GM12873 (cell line): ENCODE results near the gene SHCBP1.

Source experiments
- TF ChIP-seq, protein P1 (sequence below): IDR thresholded peaks from 2 replicates; pipeline ENCODE4 v1.5.1; 2012; ENCODE audit warnings: low read depth, mild to moderate bottlenecking, moderate library complexity, low read length, control low read depth; ENCODE audit not compliant: insufficient read depth; ENCODE audit errors: missing control alignments

Gene SHCBP1

GRCh38 chr16:46562979-46563378 lies 58.2 kb downstream of the SHCBP1 start:
- TF ChIP-seq, protein P1, sequence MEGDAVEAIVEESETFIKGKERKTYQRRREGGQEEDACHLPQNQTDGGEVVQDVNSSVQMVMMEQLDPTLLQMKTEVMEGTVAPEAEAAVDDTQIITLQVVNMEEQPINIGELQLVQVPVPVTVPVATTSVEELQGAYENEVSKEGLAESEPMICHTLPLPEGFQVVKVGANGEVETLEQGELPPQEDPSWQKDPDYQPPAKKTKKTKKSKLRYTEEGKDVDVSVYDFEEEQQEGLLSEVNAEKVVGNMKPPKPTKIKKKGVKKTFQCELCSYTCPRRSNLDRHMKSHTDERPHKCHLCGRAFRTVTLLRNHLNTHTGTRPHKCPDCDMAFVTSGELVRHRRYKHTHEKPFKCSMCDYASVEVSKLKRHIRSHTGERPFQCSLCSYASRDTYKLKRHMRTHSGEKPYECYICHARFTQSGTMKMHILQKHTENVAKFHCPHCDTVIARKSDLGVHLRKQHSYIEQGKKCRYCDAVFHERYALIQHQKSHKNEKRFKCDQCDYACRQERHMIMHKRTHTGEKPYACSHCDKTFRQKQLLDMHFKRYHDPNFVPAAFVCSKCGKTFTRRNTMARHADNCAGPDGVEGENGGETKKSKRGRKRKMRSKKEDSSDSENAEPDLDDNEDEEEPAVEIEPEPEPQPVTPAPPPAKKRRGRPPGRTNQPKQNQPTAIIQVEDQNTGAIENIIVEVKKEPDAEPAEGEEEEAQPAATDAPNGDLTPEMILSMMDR: no peak

- TF ChIP-seq, protein P1: no peak
Measured at GRCh38 chr16:46558018-46558417, 63.2 kb downstream of the SHCBP1 start.

GRCh38 chr16:46555951-46556350 lies 65.2 kb downstream of the SHCBP1 start:
- TF ChIP-seq, protein P1: no peak

- TF ChIP-seq, protein P1: peak; percentile 77
Measured at GRCh38 chr16:46554435-46554834, 66.7 kb downstream of the SHCBP1 start.

DNA sequence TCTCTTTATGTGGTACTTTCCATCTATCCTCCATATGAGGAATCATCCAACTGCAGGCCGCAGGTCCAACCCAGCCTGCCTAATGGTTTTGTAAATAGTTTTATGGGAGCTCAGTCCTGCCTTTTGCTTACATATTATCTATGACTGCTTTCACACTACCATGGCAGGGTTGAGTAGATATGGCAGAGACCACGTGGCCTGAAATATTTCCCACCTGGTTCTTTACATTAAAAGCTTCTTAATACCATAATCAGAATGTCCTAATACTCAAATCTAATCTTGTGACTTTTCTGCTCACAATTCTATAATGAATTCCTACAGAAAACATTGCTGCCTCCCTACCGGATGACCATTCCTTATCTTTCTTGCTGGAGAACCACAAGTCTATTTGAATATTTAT lies 71.7 kb downstream of the SHCBP1 start:
- TF ChIP-seq, protein P1: no peak
